Aorta (tissue), 5 donors: ENCODE results near the gene CCDC141. TPM values are rescaled to one million over a fixed set of nuclear protein-coding genes. Genes with fewer than 3 reads are reported as not detected.

Experiments
- ATAC-seq: fragments of 200-7000 bp; cut with Tn5 transposase; one replicate; pipeline ENCODE4 v1.9.1; 2022; ENCODE audit warnings: moderate library complexity; ENCODE audit not compliant: low FRiP score
- DNase-seq, 2 donors: peaks; one replicate each; pipeline ENCODE4 v3.0.0-alpha.2; 2020
- H3K27ac ChIP-seq, 2 donors: one replicate each; pipeline ENCODE4 v1.5.1; 2013; ENCODE audit warnings: low read length in 2 of 2, mild to moderate bottlenecking in 2 of 2, moderate library complexity in 2 of 2, control low read depth in 1 of 2, inconsistent platforms in 1 of 2, low read depth in 1 of 2
- H3K27me3 ChIP-seq, 2 donors: one replicate each; pipeline ENCODE4 v1.6.1; 2013; ENCODE audit warnings: control low read depth in 1 of 2, low read length in 1 of 2, mild to moderate bottlenecking in 1 of 2, moderate library complexity in 1 of 2; ENCODE audit not compliant: insufficient read depth in 2 of 2, control insufficient read depth in 1 of 2
- H3K36me3 ChIP-seq, 2 donors: one replicate each; pipeline ENCODE4 v1.6.1; 2013; ENCODE audit warnings: control low read depth in 1 of 2, low read length in 1 of 2, mild to moderate bottlenecking in 1 of 2; ENCODE audit not compliant: insufficient read depth in 2 of 2, control insufficient read depth in 1 of 2
- H3K4me1 ChIP-seq, 2 donors: one replicate each; pipeline ENCODE4 v1.6.1; 2013; ENCODE audit warnings: low read length in 2 of 2, control low read depth in 1 of 2, mild to moderate bottlenecking in 1 of 2, moderate library complexity in 1 of 2; ENCODE audit not compliant: insufficient read depth in 2 of 2, control insufficient read depth in 1 of 2
- H3K4me3 ChIP-seq, 2 donors: one replicate each; pipeline ENCODE4 v1.5.1; 2013; ENCODE audit warnings: low read length in 2 of 2, control low read depth in 1 of 2, mild to moderate bottlenecking in 1 of 2
- H3K9me3 ChIP-seq: one replicate; pipeline ENCODE4 v1.6.1; 2013; ENCODE audit warnings: mild to moderate bottlenecking, low read length; ENCODE audit not compliant: control insufficient read depth
- WGBS, 2 donors: extraction: QIAGEN DNeasy Blood & Tissue Kit; methylation state at CpG; one replicate each; pipeline ENCODE4 v1.1.7; 2013; 5-methylcytosine and 5-hydroxymethylcytosine counted together
- intact Hi-C, 2 donors: fragments of 100-400 bp; cut with DNase I; formaldehyde crosslinking; loops; one replicate each; pipeline versions ENCODE4 v1.14.2 to v1.15.0; 2022
- polyA plus RNA-seq, 2 donors: library from polyadenylated mRNA; stranded (reverse); fragments of 200-250 nt; gene quantifications; one replicate each; pipeline ENCODE4 v1.2.3, GENCODE V29; 2013
- total RNA-seq, 2 donors: library from RNA; stranded (reverse); fragmentation: NEBNext Ultra II Directional; extraction: Animal tissue kit (Norgen Biotek cat#: 25700); gene quantifications; one replicate each; pipeline ENCODE4 v1.2.1, GENCODE V29; 2021
- donor health status: healthy with polysubstance abuse.
- donor health status: Bipolar disorder and iron deficiency.
- donor health status: DM: no; HTN: no; CAD: no.
- donor health status: DM: no; HTN: no; CAD: no.
- donor health status: DM: yes; HTN: yes; CAD: no.

CCDC141 gene
- total and polyA plus RNA-seq, 4 donors = 0.13 to 28.3 (median 2.0) TPM

- Histone ChIP-seq H3K27me3 (no peaks in the 10 kb centered on the region), H3K4me1 (peaks cover 0 to 6% of the 10 kb centered on the region in 2 donors), H3K36me3 (no peaks in the 10 kb centered on the region), H3K9me3 (no peaks in the 10 kb centered on the region), H3K4me3 (no peak overlapping the region), H3K27ac (no peak overlapping the region)
- DNase-seq (no peak), ATAC-seq (no peak)
- intact Hi-C loops = no loop called here
- WGBS, 2 donors = 95 to 96% methylated on average over 1 of the region's 1 CpG
These were observed 178.4 kb downstream of the CCDC141 start for GRCh38 chr2:178871536-178871935.

GRCh38 chr2:178870703-178871102 lies 179.2 kb downstream of the CCDC141 start:
- 50 to 70% methylated on average over 3 of the region's 3 CpGs for WGBS, 2 donors
- H3K27me3 ChIP-seq = no peaks in the 10 kb centered on the region
- DNase-seq (no peak), ATAC-seq (peak; percentile 47)
- H3K36me3 ChIP-seq = no peaks in the 10 kb centered on the region
- intact Hi-C loops = no loop called here
- H3K4me3 ChIP-seq = no peak overlapping the region
- no peaks in the 10 kb centered on the region for H3K9me3 ChIP-seq
- no peak overlapping the region for H3K27ac ChIP-seq
- peaks cover 0 to 7% of the 10 kb centered on the region in 2 donors for H3K4me1 ChIP-seq

- Histone ChIP-seq H3K27me3 (no peaks in the 10 kb centered on the region), H3K36me3 (no peaks in the 10 kb centered on the region), H3K9me3 (no peaks in the 10 kb centered on the region), H3K4me1 (peaks cover 3 to 16% of the 10 kb centered on the region in 2 donors), H3K4me3 (no peak overlapping the region), H3K27ac (no peak overlapping the region)
- intact Hi-C loops = no loop called here
- ATAC-seq (no peak), DNase-seq (no peak)
- WGBS, 2 donors = 98 to 99% methylated on average over 2 of the region's 2 CpGs
These were observed 183.9 kb downstream of the CCDC141 start for GRCh38 chr2:178865999-178866398.

GRCh38 chr2:178865146-178865936 lies 184.6 kb downstream of the CCDC141 start:
- DNase-seq = peak in 1 of 2 donors; percentile 58
- H3K27ac ChIP-seq = peak overlapping the region; percentile 30 to 88
- no peak for ATAC-seq

GRCh38 chr2:178863856-178864620 lies 185.9 kb downstream of the CCDC141 start:
- no peaks in the 10 kb centered on the region for H3K27me3 ChIP-seq
- H3K27ac ChIP-seq = peak overlapping the region; percentile 86 to 88
- H3K4me3 ChIP-seq = no peak overlapping the region
- H3K9me3 ChIP-seq = no peaks in the 10 kb centered on the region
- DNase-seq (peak; percentile 81 to 85), ATAC-seq (peak; percentile 72)
- H3K4me1 ChIP-seq = peaks cover 5 to 12% of the 10 kb centered on the region in 2 donors
- no peaks in the 10 kb centered on the region for H3K36me3 ChIP-seq
- intact Hi-C loops = loop anchor here in 1 of 2 donors (5.0 kb wide), 1 partner anchor 37 kb away; no protein-coding TSS in a partner anchor
- 35% methylated on average over 17 of the region's 17 CpGs for WGBS, 2 donors

More at GRCh38 chr2:178865146-178865936, 184.6 kb downstream of the CCDC141 start:
- Histone ChIP-seq H3K4me1 (peaks cover 5 to 13% of the 10 kb centered on the region in 2 donors), H3K36me3 (no peaks in the 10 kb centered on the region), H3K4me3 (no peak overlapping the region), H3K27me3 (no peaks in the 10 kb centered on the region), H3K9me3 (no peaks in the 10 kb centered on the region)
- WGBS, 2 donors = 29 to 30% methylated on average over 7 of the region's 7 CpGs
- intact Hi-C loops = no loop called here

- H3K9me3 ChIP-seq = no peaks in the 10 kb centered on the region
- no peak for DNase-seq
- H3K27ac ChIP-seq = peak overlapping the region; percentile 86 to 88
- no peaks in the 10 kb centered on the region for H3K27me3 ChIP-seq
- no peaks in the 10 kb centered on the region for H3K36me3 ChIP-seq
- no peak overlapping the region for H3K4me3 ChIP-seq
- no peak for ATAC-seq
- intact Hi-C loops = loop anchor here in 1 of 2 donors (5.0 kb wide), 1 partner anchor 36 kb away; no protein-coding TSS in a partner anchor
- 14 to 16% methylated on average over 5 of the region's 5 CpGs for WGBS, 2 donors
- H3K4me1 ChIP-seq = peaks cover 5 to 12% of the 10 kb centered on the region in 2 donors
These were observed 186.6 kb downstream of the CCDC141 start for GRCh38 chr2:178863130-178863855.

GRCh38 chr2:178860551-178860950 lies 189.4 kb downstream of the CCDC141 start:
- peak; percentile 36 for ATAC-seq
- H3K27me3 ChIP-seq = no peaks in the 10 kb centered on the region
- no peak for DNase-seq
- intact Hi-C loops = loop anchor here in 1 of 2 donors (5.0 kb wide), 1 partner anchor 33 kb away; no protein-coding TSS in a partner anchor
- H3K27ac ChIP-seq = no peak overlapping the region
- no peaks in the 10 kb centered on the region for H3K9me3 ChIP-seq
- H3K4me3 ChIP-seq = no peak overlapping the region
- WGBS, 2 donors = 21 to 28% methylated on average over 3 of the region's 3 CpGs
- no peaks in the 10 kb centered on the region for H3K36me3 ChIP-seq
- peaks cover 5 to 10% of the 10 kb centered on the region in 2 donors for H3K4me1 ChIP-seq

GRCh38 chr2:178859730-178860129 lies 190.2 kb downstream of the CCDC141 start:
- no peak for DNase-seq
- Histone ChIP-seq H3K9me3 (no peaks in the 10 kb centered on the region), H3K4me1 (peaks cover 3 to 5% of the 10 kb centered on the region in 2 donors), H3K27me3 (no peaks in the 10 kb centered on the region), H3K36me3 (no peaks in the 10 kb centered on the region), H3K4me3 (no peak overlapping the region), H3K27ac (peak overlapping the region in 1 of 2 donors; percentile 49)
- ATAC-seq = peak; percentile 46
- WGBS, 2 donors = 2 to 5% methylated on average over 2 of the region's 2 CpGs
- intact Hi-C loops = loop anchor here in 1 of 2 donors (5.0 kb wide), 1 partner anchor 32 kb away; no protein-coding TSS in a partner anchor
